ENCODE measurements around the gene COQ8B.

GRCh38 chr19:40646743-40647254 lies 69.9 kb downstream of the COQ8B start:
- TF ChIP-seq, protein P1, sequence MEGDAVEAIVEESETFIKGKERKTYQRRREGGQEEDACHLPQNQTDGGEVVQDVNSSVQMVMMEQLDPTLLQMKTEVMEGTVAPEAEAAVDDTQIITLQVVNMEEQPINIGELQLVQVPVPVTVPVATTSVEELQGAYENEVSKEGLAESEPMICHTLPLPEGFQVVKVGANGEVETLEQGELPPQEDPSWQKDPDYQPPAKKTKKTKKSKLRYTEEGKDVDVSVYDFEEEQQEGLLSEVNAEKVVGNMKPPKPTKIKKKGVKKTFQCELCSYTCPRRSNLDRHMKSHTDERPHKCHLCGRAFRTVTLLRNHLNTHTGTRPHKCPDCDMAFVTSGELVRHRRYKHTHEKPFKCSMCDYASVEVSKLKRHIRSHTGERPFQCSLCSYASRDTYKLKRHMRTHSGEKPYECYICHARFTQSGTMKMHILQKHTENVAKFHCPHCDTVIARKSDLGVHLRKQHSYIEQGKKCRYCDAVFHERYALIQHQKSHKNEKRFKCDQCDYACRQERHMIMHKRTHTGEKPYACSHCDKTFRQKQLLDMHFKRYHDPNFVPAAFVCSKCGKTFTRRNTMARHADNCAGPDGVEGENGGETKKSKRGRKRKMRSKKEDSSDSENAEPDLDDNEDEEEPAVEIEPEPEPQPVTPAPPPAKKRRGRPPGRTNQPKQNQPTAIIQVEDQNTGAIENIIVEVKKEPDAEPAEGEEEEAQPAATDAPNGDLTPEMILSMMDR (IDR thresholded peaks at IDR 0.05) = no peak
- no peak for TF ChIP-seq POLR2A (IDR thresholded peaks at IDR 0.05)

Data from lower leg skin (tissue), 3 donors.